WTC11 (cell line): ENCODE measurements around the gene CACNA1C. TPM values are rescaled to one million over a fixed set of nuclear protein-coding genes. Genes with fewer than 3 reads are reported as not detected.

Experiments used
- ATAC-seq: fragments of 200-7000 bp; cut with Tn5 transposase; 2 replicates; pipeline ENCODE4 v1.10.0; 2021; ENCODE audit warnings: mild to moderate bottlenecking, moderate library complexity
- CTCF ChIA-PET: fragments of 300-600 bp; sonication (Branson Sonifier 250); formaldehyde crosslinking; loops from one replicate; lab custom pipeline; 2021; ENCODE audit warnings: antibody characterized with exemption; lab: Charles Lee
- POLR2A ChIA-PET: fragments of 350-600 bp; sonication (Branson Sonifier 250); formaldehyde crosslinking; loops from one replicate; lab custom pipeline; 2021; ENCODE audit warnings: antibody characterized with exemption; lab: Charles Lee
- DNase-seq: peaks from one replicate; pipeline ENCODE4 v3.0.0; 2021; ENCODE audit warnings: low spot score
- H3K27ac Mint-ChIP-seq: 2 replicates; pipeline ENCODE4 v1.8.0; 2021; ENCODE audit warnings: mixed read lengths
- H3K27me3 Mint-ChIP-seq: 2 replicates; pipeline ENCODE4 v1.8.0; 2021; ENCODE audit warnings: low read depth, mild to moderate bottlenecking, moderate library complexity, mixed read lengths
- H3K36me3 Mint-ChIP-seq: 2 replicates; pipeline ENCODE4 v1.8.0; 2021; ENCODE audit warnings: mixed read lengths
- H3K4me1 Mint-ChIP-seq: 2 replicates; pipeline ENCODE4 v1.8.0; 2022; ENCODE audit warnings: mixed read lengths
- H3K4me3 Mint-ChIP-seq: 2 replicates; pipeline ENCODE4 v1.8.0; 2021; ENCODE audit warnings: mild to moderate bottlenecking, moderate library complexity, mixed read lengths
- H3K9me3 Mint-ChIP-seq: 2 replicates; pipeline ENCODE4 v1.8.0; 2021; ENCODE audit warnings: mixed read lengths
- AFF4 ChIP-seq: sonication (generic); formaldehyde crosslinking; IDR thresholded peaks from 2 replicates; pipeline ENCODE4 v1.8.1; 2023; ENCODE audit warnings: mild to moderate bottlenecking, missing genetic modification reagents, borderline replicate concordance
- ATF6 ChIP-seq: sonication (generic); formaldehyde crosslinking; IDR thresholded peaks from 2 replicates; pipeline ENCODE4 v1.8.1; 2023; ENCODE audit warnings: mild to moderate bottlenecking, missing genetic modification reagents
- CREB1 ChIP-seq: sonication (generic); formaldehyde crosslinking; IDR thresholded peaks from 2 replicates; pipeline ENCODE4 v1.8.0; 2023; ENCODE audit warnings: mild to moderate bottlenecking, missing genetic modification reagents
- CREM ChIP-seq: sonication (generic); formaldehyde crosslinking; IDR thresholded peaks from 2 replicates; pipeline ENCODE4 v1.8.1; 2022; ENCODE audit warnings: mild to moderate bottlenecking, missing genetic modification reagents, moderate library complexity
- FOXP1 ChIP-seq: sonication (generic); formaldehyde crosslinking; IDR thresholded peaks from 2 replicates; pipeline ENCODE4 v1.8.0; 2022; ENCODE audit warnings: missing genetic modification reagents, mild to moderate bottlenecking, moderate library complexity, borderline replicate concordance
- HMGA2 ChIP-seq: fragments of 250-450 bp; sonication (Bioruptor Pico); IDR thresholded peaks from 2 replicates; pipeline ENCODE4 v1.4.0; 2021; ENCODE audit warnings: mild to moderate bottlenecking, moderate library complexity
- HMGXB4 ChIP-seq: sonication (generic); formaldehyde crosslinking; IDR thresholded peaks from 2 replicates; pipeline ENCODE4 v1.8.1; 2023; ENCODE audit warnings: mild to moderate bottlenecking, moderate library complexity, missing genetic modification reagents
- MYBL2 ChIP-seq: sonication (generic); formaldehyde crosslinking; IDR thresholded peaks from 2 replicates; pipeline ENCODE4 v1.8.1; 2023; ENCODE audit warnings: mild to moderate bottlenecking, moderate library complexity, missing genetic modification reagents
- NFE2L1 ChIP-seq: sonication (generic); formaldehyde crosslinking; IDR thresholded peaks from 2 replicates; pipeline ENCODE4 v1.8.1; 2023; ENCODE audit warnings: missing genetic modification reagents
- NR1H2 ChIP-seq: sonication (generic); formaldehyde crosslinking; IDR thresholded peaks from 2 replicates; pipeline ENCODE4 v1.9.0; 2021; ENCODE audit warnings: mild to moderate bottlenecking, moderate library complexity, missing genetic modification reagents
- PREB ChIP-seq: sonication (generic); formaldehyde crosslinking; IDR thresholded peaks from 2 replicates; pipeline ENCODE4 v1.8.1; 2022; ENCODE audit warnings: mild to moderate bottlenecking, missing genetic modification reagents, moderate library complexity, borderline replicate concordance
- RELA ChIP-seq: sonication (generic); formaldehyde crosslinking; IDR thresholded peaks from 2 replicates; pipeline ENCODE4 v1.8.1; 2022; ENCODE audit warnings: missing genetic modification reagents, mild to moderate bottlenecking, borderline replicate concordance
- SP1 ChIP-seq: sonication (generic); formaldehyde crosslinking; conservative IDR thresholded peaks from 2 replicates; pipeline ENCODE4 v1.8.1; 2022; ENCODE audit warnings: missing genetic modification reagents
- USF2 ChIP-seq: sonication (generic); formaldehyde crosslinking; IDR thresholded peaks from 2 replicates; pipeline ENCODE4 v1.8.1; 2023; ENCODE audit warnings: mild to moderate bottlenecking, missing genetic modification reagents, moderate library complexity
- total RNA-seq: library from RNA; stranded (reverse); gene quantifications from 3 replicates; pipeline ENCODE4 v1.2.3, GENCODE V29; 2021

Gene CACNA1C
- total RNA-seq, 1 experiment from 2014 or later: 1.7 TPM

- TF ChIP-seq HMGXB4 (CRISPR knock-in tag): no peak
- TF ChIP-seq HMGA2 (CRISPR knock-in tag): no peak
- no peak for TF ChIP-seq FOXP1
- no peak for TF ChIP-seq PREB (CRISPR knock-in tag)
- TF ChIP-seq NFE2L1: no peak
- TF ChIP-seq CREM (CRISPR knock-in tag): no peak
- TF ChIP-seq AFF4 (CRISPR knock-in tag): no peak
- no peak for TF ChIP-seq NR1H2 (CRISPR knock-in tag)
- TF ChIP-seq MYBL2 (CRISPR knock-in tag): no peak
- no peak for TF ChIP-seq CREB1 (CRISPR knock-in tag)
- TF ChIP-seq, all 79 proteins: peak for 0
These were observed 22.0 kb downstream of the CACNA1C start (continued) for GRCh38 chr12:2074792-2075191.

- CTCF ChIA-PET: interaction anchor here (1.3 kb wide), 1 partner anchor 18 kb away, joined by 5 read pairs; no protein-coding TSS in a partner anchor
- POLR2A ChIA-PET: no interaction called here
- Mint-ChIP-seq H3K36me3 (peaks cover 13% of the 10 kb centered on the region), H3K4me1 (peaks cover 9% of the 10 kb centered on the region), H3K27me3 (0 out of 2 replicates have a peak, but pooled peaks cover 3% of the 10 kb centered on the region), H3K9me3 (peaks cover 30% of the 10 kb centered on the region), H3K27ac (no peak overlapping the region), H3K4me3 (no peak overlapping the region)
- ATAC-seq: no peak
- no peak for TF ChIP-seq ATF6 (CRISPR knock-in tag)
- TF ChIP-seq USF2 (CRISPR knock-in tag): no peak
- no peak for TF ChIP-seq SP1 (CRISPR knock-in tag)
- TF ChIP-seq RELA: no peak
- no peak for DNase-seq
These were observed 22.9 kb downstream of the CACNA1C start for GRCh38 chr12:2075508-2076195.
